Calu3 (cell line): Measurements from ENCODE around the gene DBNL. TPM values are rescaled to one million over a fixed set of nuclear protein-coding genes. Genes with fewer than 3 reads are reported as not detected.

Experiments
- BruUV-seq: library from RNA; stranded (reverse); fragments of 400-500 nt; replicated peaks from 2 replicates; lab custom pipeline; 2021; lab: Mats Ljungman, UMichigan
- CTCF ChIA-PET: fragments of 300-600 bp; sonication (Branson Sonifier 250); formaldehyde crosslinking; loops from one replicate; lab custom pipeline; 2022; ENCODE audit warnings: antibody characterized with exemption; lab: Charles Lee
- DNase-seq: peaks from one replicate; pipeline ENCODE4 v3.0.0; 2022
- H3K27ac Mint-ChIP-seq: one replicate; pipeline ENCODE4 v1.8.0; 2022; ENCODE audit warnings: mixed read lengths; ENCODE audit not compliant: unreplicated experiment
- H3K27me3 Mint-ChIP-seq: one replicate; pipeline ENCODE4 v1.8.0; 2022; ENCODE audit warnings: mixed read lengths; ENCODE audit not compliant: unreplicated experiment
- H3K36me3 Mint-ChIP-seq: one replicate; pipeline ENCODE4 v1.8.0; 2022; ENCODE audit warnings: mild to moderate bottlenecking, moderate library complexity, mixed read lengths; ENCODE audit not compliant: insufficient read depth, unreplicated experiment
- H3K4me1 Mint-ChIP-seq: one replicate; pipeline ENCODE4 v1.8.0; 2022; ENCODE audit warnings: mild to moderate bottlenecking, low read depth, mixed read lengths; ENCODE audit not compliant: unreplicated experiment
- H3K4me3 Mint-ChIP-seq: one replicate; pipeline ENCODE4 v1.8.0; 2022; ENCODE audit warnings: mild to moderate bottlenecking, low read depth, moderate library complexity, mixed read lengths; ENCODE audit not compliant: unreplicated experiment
- H3K9me3 Mint-ChIP-seq: one replicate; pipeline ENCODE4 v1.8.0; 2022; ENCODE audit warnings: low read depth, mixed read lengths; ENCODE audit not compliant: unreplicated experiment
- intact Hi-C: fragments of 100-400 bp; cut with micrococcal nuclease; formaldehyde crosslinking; loops from one replicate; pipeline ENCODE4 v1.10.0; 2022; ENCODE audit not compliant: unreplicated experiment
- total RNA-seq: library from RNA; stranded (reverse); gene quantifications from 2 replicates; pipeline ENCODE4 v1.2.3, GENCODE V29; 2022
- TF ChIP-seq, protein P1 (sequence below): fragments of 200-600 bp; IDR thresholded peaks from one replicate; pipeline ENCODE4 v1.8.0; 2022; ENCODE audit warnings: antibody characterized with exemption; ENCODE audit not compliant: unreplicated experiment

The DBNL gene
- total RNA-seq, 1 experiment from 2014 or later, result 164 TPM

DNA sequence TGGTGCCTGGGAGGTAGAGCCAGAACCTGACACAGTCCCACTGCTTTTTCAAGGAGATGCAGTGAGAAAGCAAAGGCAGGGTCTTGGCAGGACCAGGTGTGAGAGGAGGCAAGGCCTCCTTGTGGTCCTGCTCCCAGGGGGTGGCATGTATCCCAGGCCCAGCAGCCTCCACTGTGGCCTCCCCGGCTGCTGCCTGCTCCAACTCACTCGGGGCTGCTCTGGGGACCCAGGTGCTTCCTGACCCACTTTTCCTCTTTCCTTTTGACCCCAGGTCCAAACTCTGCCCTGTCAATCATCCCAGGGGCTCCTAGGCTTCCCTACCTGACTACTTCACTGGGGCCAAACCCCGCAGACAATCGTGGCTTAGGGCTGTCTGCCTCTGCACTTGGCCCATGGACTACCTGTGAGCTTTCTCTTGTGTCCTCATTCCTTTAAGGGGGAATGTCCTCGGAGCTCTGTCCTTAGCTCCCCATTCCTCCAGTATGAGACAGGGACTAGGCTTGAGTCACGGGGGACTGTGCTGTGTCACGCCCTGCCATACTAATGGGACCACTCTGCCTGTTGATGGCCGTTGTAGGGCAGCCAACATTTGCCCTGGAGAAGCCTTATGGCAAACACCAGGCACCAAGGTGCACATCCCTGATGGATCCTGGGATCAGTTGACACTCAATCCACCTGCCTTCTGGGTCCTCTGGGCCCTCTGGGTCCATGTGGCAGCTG is 58.5 kb downstream of the DBNL start:
- Mint-ChIP-seq H3K27ac (no peak overlapping the region), H3K9me3 (no peaks in the 10 kb centered on the region), H3K36me3 (no peaks in the 10 kb centered on the region), H3K4me1 (peaks cover 6% of the 10 kb centered on the region), H3K4me3 (no peak overlapping the region), H3K27me3 (peaks cover 54% of the 10 kb centered on the region)
- no TSS peak for BruUV-seq
- intact Hi-C loops, result no loop called here
- CTCF ChIA-PET, result interaction anchor here (1.0 kb wide), 1 partner anchor 21 kb away, joined by 6 read pairs; no protein-coding TSS in a partner anchor
- no peak for DNase-seq
- TF ChIP-seq, protein P1, sequence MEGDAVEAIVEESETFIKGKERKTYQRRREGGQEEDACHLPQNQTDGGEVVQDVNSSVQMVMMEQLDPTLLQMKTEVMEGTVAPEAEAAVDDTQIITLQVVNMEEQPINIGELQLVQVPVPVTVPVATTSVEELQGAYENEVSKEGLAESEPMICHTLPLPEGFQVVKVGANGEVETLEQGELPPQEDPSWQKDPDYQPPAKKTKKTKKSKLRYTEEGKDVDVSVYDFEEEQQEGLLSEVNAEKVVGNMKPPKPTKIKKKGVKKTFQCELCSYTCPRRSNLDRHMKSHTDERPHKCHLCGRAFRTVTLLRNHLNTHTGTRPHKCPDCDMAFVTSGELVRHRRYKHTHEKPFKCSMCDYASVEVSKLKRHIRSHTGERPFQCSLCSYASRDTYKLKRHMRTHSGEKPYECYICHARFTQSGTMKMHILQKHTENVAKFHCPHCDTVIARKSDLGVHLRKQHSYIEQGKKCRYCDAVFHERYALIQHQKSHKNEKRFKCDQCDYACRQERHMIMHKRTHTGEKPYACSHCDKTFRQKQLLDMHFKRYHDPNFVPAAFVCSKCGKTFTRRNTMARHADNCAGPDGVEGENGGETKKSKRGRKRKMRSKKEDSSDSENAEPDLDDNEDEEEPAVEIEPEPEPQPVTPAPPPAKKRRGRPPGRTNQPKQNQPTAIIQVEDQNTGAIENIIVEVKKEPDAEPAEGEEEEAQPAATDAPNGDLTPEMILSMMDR, result no peak

DNA sequence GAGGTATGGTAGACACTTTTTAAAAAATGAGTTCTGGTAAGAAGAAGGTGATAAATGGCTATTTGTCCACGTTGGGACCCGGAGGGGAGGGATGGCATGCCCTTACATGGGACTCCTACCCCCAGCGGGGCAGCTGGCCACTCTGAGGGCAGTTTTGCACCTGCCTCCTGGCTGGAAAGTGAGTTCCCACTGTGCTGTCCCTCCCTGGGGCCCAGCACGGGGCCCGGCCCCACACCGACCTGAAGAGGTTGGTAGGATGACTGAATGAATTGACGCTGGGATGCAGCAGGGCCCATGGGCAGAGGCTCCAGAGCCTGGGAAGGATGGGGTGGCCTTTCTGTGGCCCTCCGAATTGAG is 59.0 kb downstream of the DBNL start:
- no peak for DNase-seq
- H3K36me3 Mint-ChIP-seq, result no peaks in the 10 kb centered on the region
- intact Hi-C loops, result no loop called here
- no TSS peak for BruUV-seq
- no peaks in the 10 kb centered on the region for H3K9me3 Mint-ChIP-seq
- TF ChIP-seq, protein P1, result no peak
- H3K4me1 Mint-ChIP-seq, result peaks cover 6% of the 10 kb centered on the region
- CTCF ChIA-PET, result interaction anchor here (1.0 kb wide), 1 partner anchor 22 kb away, joined by 6 read pairs; no protein-coding TSS in a partner anchor
- H3K4me3 Mint-ChIP-seq, result no peak overlapping the region
- H3K27me3 Mint-ChIP-seq, result peaks cover 60% of the 10 kb centered on the region
- no peak overlapping the region for H3K27ac Mint-ChIP-seq

DNA sequence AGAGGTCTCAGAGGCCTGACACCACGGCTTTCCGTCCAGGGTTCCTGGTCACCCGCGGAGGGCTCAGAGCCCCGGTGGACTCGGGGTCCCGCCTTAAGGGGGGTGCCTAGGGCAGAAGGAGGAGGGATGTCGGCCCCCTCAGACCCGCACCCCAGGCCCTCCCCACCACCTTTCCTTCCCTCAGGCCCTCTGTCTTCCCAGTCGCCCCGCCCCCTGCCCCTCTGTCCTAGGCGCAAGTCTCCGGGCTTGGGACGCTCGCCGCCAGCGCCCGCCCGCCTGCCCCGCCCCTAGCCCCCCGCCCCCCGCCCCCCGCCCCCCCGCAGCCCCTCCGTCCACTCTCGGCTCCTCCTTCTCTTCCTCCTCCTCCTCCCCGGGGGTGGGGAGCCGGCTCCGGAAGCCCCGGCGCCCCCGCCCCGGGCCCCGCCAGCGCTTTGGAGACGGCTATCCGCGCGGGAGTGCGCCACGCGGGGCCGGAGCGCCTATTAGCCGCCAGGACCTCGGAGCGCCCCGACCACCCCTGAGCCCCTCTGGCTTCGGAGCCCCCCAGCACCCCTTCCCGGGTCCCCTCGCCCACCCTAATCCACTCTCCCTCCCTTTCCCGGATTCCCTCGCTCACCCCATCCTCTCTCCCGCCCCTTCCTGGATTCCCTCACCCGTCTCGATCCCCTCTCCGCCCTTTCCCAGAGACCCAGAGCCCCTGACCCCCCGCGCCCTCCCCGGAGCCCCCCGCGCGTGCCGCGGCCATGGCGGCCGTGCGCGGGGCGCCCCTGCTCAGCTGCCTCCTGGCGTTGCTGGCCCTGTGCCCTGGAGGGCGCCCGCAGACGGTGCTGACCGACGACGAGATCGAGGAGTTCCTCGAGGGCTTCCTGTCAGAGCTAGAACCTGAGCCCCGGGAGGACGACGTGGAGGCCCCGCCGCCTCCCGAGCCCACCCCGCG is 59.7 kb downstream of the DBNL start, which contains the start of gene AEBP1:
AEBP1 (plus strand) TSS at position 423 of the 937 bp plus-strand sequence; CDS start at position 744, 321 bp downstream.
- H3K27ac Mint-ChIP-seq, result no peak within 1 kb of the TSS
- TF ChIP-seq, protein P1, result no peak
- no peaks in the 10 kb centered on the region for H3K9me3 Mint-ChIP-seq
- BruUV-seq, result no TSS peak
- CTCF ChIA-PET, result interaction anchor here (0.7 kb wide), 1 partner anchor 54 kb away, joined by 4 read pairs; no protein-coding TSS in a partner anchor
- no peaks in the 10 kb centered on the region for H3K36me3 Mint-ChIP-seq
- peaks cover 66% of the 10 kb centered on the region for H3K27me3 Mint-ChIP-seq
- peaks cover 6% of the 10 kb centered on the region for H3K4me1 Mint-ChIP-seq
- intact Hi-C loops, result no loop called here
- no peak within 1 kb of the TSS for H3K4me3 Mint-ChIP-seq
- no peak for DNase-seq
